GM21528 (cell line): ENCODE data around the gene TCEANC2.

Experiments
- ATAC-seq: cut with Tn5 transposase; IDR thresholded peaks from one replicate; pipeline ENCODE4 v1.9.1; 2021; ENCODE audit warnings: mild to moderate bottlenecking, moderate library complexity; ENCODE audit not compliant: unreplicated experiment, low FRiP score

The TCEANC2 gene

GRCh38 chr1:54110996-54111395, 57.6 kb downstream of the TCEANC2 start:
- ATAC-seq: no peak

GRCh38 chr1:54111624-54112023, 58.2 kb downstream of the TCEANC2 start:
- ATAC-seq: no peak

GRCh38 chr1:54112027-54112426, 58.6 kb downstream of the TCEANC2 start:
- ATAC-seq: no peak

- ATAC-seq: no peak
Measured at GRCh38 chr1:54112705-54113368, 59.4 kb downstream of the TCEANC2 start.

- ATAC-seq: no peak
Measured at GRCh38 chr1:54114001-54114400, 60.6 kb downstream of the TCEANC2 start.

GRCh38 chr1:54114955-54115354, 61.5 kb downstream of the TCEANC2 start:
- ATAC-seq: no peak

- no peak for ATAC-seq
Measured at GRCh38 chr1:54115520-54115919, 62.1 kb downstream of the TCEANC2 start.

GRCh38 chr1:54117815-54118563, 64.6 kb downstream of the TCEANC2 start:
- ATAC-seq: no peak

GRCh38 chr1:54118704-54119103, 65.3 kb downstream of the TCEANC2 start:
- ATAC-seq: no peak

GRCh38 chr1:54120018-54120697, 66.8 kb downstream of the TCEANC2 start:
- ATAC-seq: no peak

- ATAC-seq: no peak
Measured at GRCh38 chr1:54120698-54121481, 67.5 kb downstream of the TCEANC2 start.

GRCh38 chr1:54121482-54122134, 68.2 kb downstream of the TCEANC2 start:
- no peak for ATAC-seq

- ATAC-seq: no peak
Measured at GRCh38 chr1:54122135-54122751, 68.8 kb downstream of the TCEANC2 start.

GRCh38 chr1:54122992-54123391, 69.6 kb downstream of the TCEANC2 start:
- no peak for ATAC-seq

- ATAC-seq: no peak
Measured at GRCh38 chr1:54124472-54124871, 71.1 kb downstream of the TCEANC2 start.

- no peak for ATAC-seq
Measured at GRCh38 chr1:54124906-54125305, 71.5 kb downstream of the TCEANC2 start.

GRCh38 chr1:54125386-54126070, 72.1 kb downstream of the TCEANC2 start:
- ATAC-seq: no peak

GRCh38 chr1:54126271-54126815, 72.9 kb downstream of the TCEANC2 start:
- no peak for ATAC-seq
